IMR-90 (cell line): ENCODE results near the gene ARHGEF17. TPM values are rescaled to one million over a fixed set of nuclear protein-coding genes. Genes with fewer than 3 reads are reported as not detected.

ENCODE experiments used
- ATAC-seq: fragments of 200-7000 bp; cut with Tn5 transposase; 2 replicates; pipeline ENCODE4 v1.9.1; 2020; ENCODE audit warnings: low read depth, mild to moderate bottlenecking, moderate library complexity
- BruUV-seq: library from RNA; stranded (reverse); fragments of 400-500 nt; replicated peaks from 2 replicates; lab custom pipeline; 2021; lab: Mats Ljungman, UMichigan
- CTCF ChIA-PET: fragments of 300-600 bp; formaldehyde crosslinking; extraction: SDS; loops from one replicate; lab custom pipeline; 2021; ENCODE audit warnings: antibody characterized with exemption; lab: Yijun Ruan, JAX
- POLR2A ChIA-PET: fragments of 300-600 bp; sonication (Branson Sonifier 250); formaldehyde crosslinking; loops from one replicate; lab custom pipeline; 2022; ENCODE audit warnings: antibody characterized with exemption; ENCODE audit not compliant: unreplicated experiment; lab: Charles Lee
- DNase-seq: peaks from one replicate; pipeline ENCODE4 v3.0.0; 2013
- H2AFZ ChIP-seq: replicated peaks from 2 replicates; pipeline ENCODE3; 2013; ENCODE audit warnings: low read length, mild to moderate bottlenecking; ENCODE audit not compliant: poor library complexity
- H2AK5ac ChIP-seq: 2 replicates; pipeline ENCODE4 v1.6.1; 2013; ENCODE audit warnings: low read depth, low read length, inconsistent platforms
- H2AK9ac ChIP-seq: replicated peaks from 2 replicates; pipeline ENCODE3; 2013; ENCODE audit warnings: mild to moderate bottlenecking, low read depth, low read length, moderate library complexity; ENCODE audit not compliant: poor library complexity
- H2BK120ac ChIP-seq: 2 replicates; pipeline ENCODE4 v1.6.1; 2013; ENCODE audit warnings: low read depth, low read length, inconsistent platforms
- H2BK15ac ChIP-seq: 3 replicates; pipeline ENCODE4 v1.6.1; 2013; ENCODE audit warnings: low read depth, low read length, inconsistent platforms
- H2BK20ac ChIP-seq: 2 replicates; pipeline ENCODE4 v1.6.1; 2013; ENCODE audit warnings: low read depth, mild to moderate bottlenecking, inconsistent platforms, low read length, moderate library complexity
- H2BK5ac ChIP-seq: 2 replicates; pipeline ENCODE4 v1.6.1; 2013; ENCODE audit warnings: mild to moderate bottlenecking, low read depth, low read length, inconsistent platforms; ENCODE audit not compliant: poor library complexity, severe bottlenecking
- H3K14ac ChIP-seq: replicated peaks from 2 replicates; pipeline ENCODE4 v1.6.1; 2013; ENCODE audit warnings: low read depth, low read length, inconsistent platforms
- H3K18ac ChIP-seq: 2 replicates; pipeline ENCODE4 v1.6.1; 2013; ENCODE audit warnings: low read depth, low read length, control low read depth
- H3K23ac ChIP-seq: 2 replicates; pipeline ENCODE4 v1.6.1; 2013; ENCODE audit warnings: low read depth, low read length, inconsistent platforms
- H3K27ac ChIP-seq: 2 replicates; pipeline ENCODE4 v1.5.1; 2013; ENCODE audit warnings: mild to moderate bottlenecking, control low read depth, low read length; ENCODE audit not compliant: insufficient read depth
- H3K27me3 ChIP-seq: 2 replicates; pipeline ENCODE4 v1.6.1; 2013; ENCODE audit warnings: low read length; ENCODE audit not compliant: control insufficient read depth, insufficient read depth
- H3K36me3 ChIP-seq: 2 replicates; pipeline ENCODE4 v1.6.1; 2013; ENCODE audit warnings: low read length, mixed read lengths; ENCODE audit not compliant: control insufficient read depth, insufficient read depth
- H3K4ac ChIP-seq: 2 replicates; pipeline ENCODE4 v1.6.1; 2013; ENCODE audit warnings: low read depth, low read length, inconsistent platforms
- H3K4me1 ChIP-seq: 2 replicates; pipeline ENCODE4 v1.6.1; 2013; ENCODE audit warnings: low read length, mixed read lengths; ENCODE audit not compliant: control insufficient read depth, insufficient read depth
- H3K4me2 ChIP-seq: 2 replicates; pipeline ENCODE4 v1.6.1; 2013; ENCODE audit warnings: low read depth, mild to moderate bottlenecking, control low read depth, low read length, moderate library complexity
- H3K4me3 ChIP-seq: 2 replicates; pipeline ENCODE4 v1.5.1; 2013; ENCODE audit warnings: low read depth, mild to moderate bottlenecking, control low read depth, low read length, moderate library complexity; ENCODE audit not compliant: insufficient read depth
- H3K56ac ChIP-seq: 2 replicates; pipeline ENCODE4 v1.6.1; 2013; ENCODE audit warnings: low read length, inconsistent platforms; ENCODE audit not compliant: insufficient read depth; ENCODE audit errors: extremely low read depth
- H3K79me1 ChIP-seq, 2 experiments: 2 replicates each; pipeline ENCODE4 v1.6.1; 2013; ENCODE audit warnings: low read length in 2 of 2, inconsistent platforms in 1 of 2, low read depth in 1 of 2
- H3K9ac ChIP-seq: 2 replicates; pipeline ENCODE4 v1.6.1; 2013; ENCODE audit warnings: low read depth, low read length, control low read depth
- H3K9me1 ChIP-seq: 2 replicates; pipeline ENCODE4 v1.6.1; 2013; ENCODE audit warnings: low read length, inconsistent platforms; ENCODE audit not compliant: insufficient read depth
- H3K9me3 ChIP-seq: 2 replicates; pipeline ENCODE4 v1.6.1; 2013; ENCODE audit warnings: low read length; ENCODE audit not compliant: control insufficient read depth, insufficient read depth
- H4K20me1 ChIP-seq: 2 replicates; pipeline ENCODE4 v1.6.1; 2013; ENCODE audit warnings: low read length, inconsistent platforms; ENCODE audit not compliant: insufficient read depth
- H4K5ac ChIP-seq: 2 replicates; pipeline ENCODE4 v1.6.1; 2013; ENCODE audit warnings: mild to moderate bottlenecking, low read depth, low read length, control low read depth
- H4K8ac ChIP-seq, 2 experiments: 2 replicates each; pipeline ENCODE4 v1.6.1; 2013; ENCODE audit warnings: low read depth in 2 of 2, low read length in 2 of 2, control low read depth in 1 of 2, inconsistent platforms in 1 of 2
- H4K91ac ChIP-seq: 2 replicates; pipeline ENCODE4 v1.6.1; 2013; ENCODE audit warnings: low read depth, low read length, inconsistent platforms; ENCODE audit not compliant: insufficient read depth
- CHD1 ChIP-seq: IDR thresholded peaks from 2 replicates; pipeline ENCODE4 v1.6.1; 2012; ENCODE audit warnings: low read depth, low read length, improper control_type of control experiment
- CTCF ChIP-seq: conservative IDR thresholded peaks from 2 replicates; pipeline ENCODE4 v1.5.1; 2012; ENCODE audit warnings: mild to moderate bottlenecking, low read depth, low read length, improper control_type of control experiment
- RFX5 ChIP-seq: IDR thresholded peaks from 2 replicates; pipeline ENCODE4 v1.8.0; 2012; ENCODE audit warnings: low read depth, mild to moderate bottlenecking, low read length, moderate library complexity
- WGBS, 2 experiments: methylation state at CpG; one replicate each; pipeline versions ENCODE4 v1.1.5 to v1.1.7; 2013; ENCODE audit warnings: missing lambda C conversion rate in 2 of 2; ENCODE audit not compliant: insufficient read length in 1 of 2; ENCODE audit errors: extremely low coverage in 2 of 2; 5-methylcytosine and 5-hydroxymethylcytosine counted together
- dilution Hi-C: fragments of 300-500 bp; cut with HindIII; formaldehyde crosslinking; loops from one replicate; pipeline ENCODE4 v1.14.3; 2018; ENCODE audit warnings: low sequenced_read_pairs; ENCODE audit not compliant: unreplicated experiment
- in situ Hi-C: fragments of 300-500 bp; cut with MboI; formaldehyde crosslinking; loops from 3 replicates; pipeline ENCODE4 v1.14.3; 2019; ENCODE audit warnings: low sequenced_read_pairs, inconsistent platforms, mixed read lengths
- intact Hi-C: fragments of 100-400 bp; cut with micrococcal nuclease; formaldehyde crosslinking; loops from 2 replicates; pipeline ENCODE4 v1.10.0; 2022
- polyA plus RNA-seq, 3 experiments: library from polyadenylated mRNA; depleted of rRNA; stranded (reverse); fragments of >200 nt; gene quantifications; 2 replicates each; pipeline ENCODE4 v1.2.3, GENCODE V29; 2012; ENCODE audit warnings: low replicate concordance in 1 of 3
- total RNA-seq: library from RNA; depleted of rRNA; stranded (reverse); fragments of >200 nt; gene quantifications from 2 replicates; pipeline ENCODE4 v1.2.3, GENCODE V29; 2012

Gene ARHGEF17
- total and polyA plus RNA-seq, 2 of the 4 experiments (the other 2 are of a cell fraction), result 21.7 to 97.7 TPM

- peaks cover 14% of the 10 kb centered on the region; the same call in 1 of the 2 replicates for H3K9me1 ChIP-seq
- peaks cover 100% of the 10 kb centered on the region for H4K20me1 ChIP-seq
- H2AFZ ChIP-seq, result no peak overlapping the region
- 19% methylated on average over 4 of the region's 54 CpGs; no CpG with 5 or more reads in 1 of the 2 experiments for WGBS, 2 experiments
- intact Hi-C loops, result no loop called here
- peak overlapping the region; percentile 4; the same call in 1 of the 2 replicates for H3K14ac ChIP-seq
- H2BK15ac ChIP-seq, result no peak overlapping the region
- no peak overlapping the region for H3K4me3 ChIP-seq
- no peak overlapping the region for H3K27ac ChIP-seq
- BruUV-seq, result no TSS peak
- H2BK120ac ChIP-seq, result no peak overlapping the region
- POLR2A ChIA-PET, result no interaction called here
- peaks cover 13% of the 10 kb centered on the region for H3K36me3 ChIP-seq
- peak overlapping the region in 1 of 2 experiments; percentile 60; a peak in 1 of 4 replicates for H4K8ac ChIP-seq
- no peaks in the 10 kb centered on the region for H3K9me3 ChIP-seq
- peak overlapping the region; percentile 64; the same call in 1 of the 2 replicates for H3K23ac ChIP-seq
- no peak overlapping the region for H2BK5ac ChIP-seq
- no peak overlapping the region for H3K56ac ChIP-seq
- dilution Hi-C loops, result no loop called here
- DNase-seq (no peak), ATAC-seq (peak; percentile 55)
- H3K4ac ChIP-seq, result no peak overlapping the region
- peak overlapping the region; percentile 34; the same call in 1 of the 2 replicates for H3K4me2 ChIP-seq
- H4K5ac ChIP-seq, result no peak overlapping the region
- no peak overlapping the region for H3K9ac ChIP-seq
- no peak overlapping the region for H3K18ac ChIP-seq
- H3K4me1 ChIP-seq, result peaks cover 20% of the 10 kb centered on the region
- H4K91ac ChIP-seq, result no peak overlapping the region
- TF ChIP-seq RFX5, result no peak
- 0 out of 2 replicates have a peak, but pooled peaks have one; percentile 5 for TF ChIP-seq CTCF
- no peak for TF ChIP-seq CHD1
- in situ Hi-C loops, result no loop called here
- no peak overlapping the region for H2AK9ac ChIP-seq
- H3K27me3 ChIP-seq, result no peaks in the 10 kb centered on the region
- CTCF ChIA-PET, result no interaction called here
- no peak overlapping the region for H2BK20ac ChIP-seq
- H3K79me1 ChIP-seq, result peaks cover 20 to 92% of the 10 kb centered on the region in 2 experiments
- H2AK5ac ChIP-seq, result peak overlapping the region; percentile 37
Observed at GRCh38 chr11:73342633-73343032, 34.6 kb downstream of the ARHGEF17 start.
